K562 (cell line): Measurements from ENCODE around the gene C20orf173.

Experiments used
- AFF4 ChIP-seq: sonication (generic); formaldehyde crosslinking; IDR thresholded peaks from 2 replicates; pipeline ENCODE4 v1.8.0; 2023; ENCODE audit warnings: mild to moderate bottlenecking, missing genetic modification reagents
- CTCF ChIP-seq, 3 experiments: IDR thresholded peaks in 2 of 3; conservative IDR thresholded peaks in 1 of 3; 2 replicates each; pipeline ENCODE4 v1.5.1; 2011 to 2012; ENCODE audit warnings: low read length in 3 of 3, mild to moderate bottlenecking in 3 of 3, control low read depth in 2 of 3, improper control_type of control experiment in 1 of 3, inconsistent platforms in 1 of 3, low read depth in 1 of 3, mixed read lengths in 1 of 3, moderate library complexity in 1 of 3; ENCODE audit not compliant: insufficient read depth in 2 of 3
- ETV6 ChIP-seq, 3 experiments: fragments of 150-350 bp in 1 of 3; sonication (generic) in 1 of 3; formaldehyde crosslinking in 1 of 3; IDR thresholded peaks; 2 replicates each; pipeline versions ENCODE4 v1.6.1 to v1.8.0; 2014 to 2022; ENCODE audit warnings: borderline replicate concordance in 2 of 3, low read depth in 2 of 3, antibody characterized with exemption in 1 of 3, low read length in 1 of 3, mild to moderate bottlenecking in 1 of 3, missing genetic modification reagents in 1 of 3
- HNRNPL ChIP-seq: fragments of 200-400 bp; formaldehyde crosslinking; IDR thresholded peaks from 2 replicates; pipeline ENCODE4 v1.6.1; 2017; ENCODE audit warnings: low read depth, mild to moderate bottlenecking, low read length
- KLF1 ChIP-seq: fragments of 450-650 bp; IDR thresholded peaks from 2 replicates; pipeline ENCODE4 v1.6.1; 2016; ENCODE audit warnings: missing genetic modification characterization, missing compliant biosample characterization
- MTF1 ChIP-seq: fragments of 250-450 bp; sonication (Bioruptor Pico); IDR thresholded peaks from 2 replicates; pipeline ENCODE4 v1.9.0; 2021; ENCODE audit warnings: moderate library complexity, mild to moderate bottlenecking, inconsistent platforms, borderline replicate concordance
- NR2F6 ChIP-seq: fragments of 450-650 bp; formaldehyde crosslinking; IDR thresholded peaks from 2 replicates; pipeline ENCODE4 v1.4.0; 2020; ENCODE audit warnings: mild to moderate bottlenecking
- POLR2AphosphoS5 ChIP-seq: IDR thresholded peaks from 2 replicates; pipeline ENCODE4 v1.6.1; 2011; ENCODE audit warnings: mild to moderate bottlenecking, low read depth, low read length, moderate library complexity; ENCODE audit not compliant: control insufficient read depth, insufficient read depth
- PTBP1 ChIP-seq: fragments of 200-400 bp; formaldehyde crosslinking; IDR thresholded peaks from 2 replicates; pipeline ENCODE4 v1.6.1; 2017; ENCODE audit warnings: low read depth, low read length
- SIN3A ChIP-seq, 2 experiments: fragments of 150-350 bp in 1 of 2; IDR thresholded peaks; 2 replicates each; pipeline ENCODE4 v1.6.1; 2011 to 2016; ENCODE audit warnings: borderline replicate concordance in 2 of 2, low read depth in 2 of 2, low read length in 2 of 2, mild to moderate bottlenecking in 2 of 2, moderate library complexity in 2 of 2; ENCODE audit not compliant: control insufficient read depth in 1 of 2
- ZFP1 ChIP-seq: fragments of 450-650 bp; formaldehyde crosslinking; IDR thresholded peaks from 2 replicates; pipeline ENCODE4 v1.4.0; 2020; ENCODE audit warnings: mild to moderate bottlenecking, mixed read lengths
- ZNF589 ChIP-seq: fragments of 200-800 bp; sonication (Bioruptor generic); IDR thresholded peaks from 2 replicates; pipeline ENCODE4 v1.6.1; 2016; ENCODE audit warnings: low read depth, missing genetic modification characterization, missing compliant biosample characterization
- TF ChIP-seq, protein P1 (sequence below): sonication (generic); formaldehyde crosslinking; IDR thresholded peaks from 2 replicates; pipeline ENCODE4 v1.8.1; 2023; ENCODE audit warnings: mild to moderate bottlenecking, missing genetic modification reagents, moderate library complexity
- TF ChIP-seq, protein P2 (sequence below): fragments of 450-650 bp; IDR thresholded peaks from 2 replicates; pipeline ENCODE4 v1.7.0; 2016; ENCODE audit warnings: borderline replicate concordance

DNA sequence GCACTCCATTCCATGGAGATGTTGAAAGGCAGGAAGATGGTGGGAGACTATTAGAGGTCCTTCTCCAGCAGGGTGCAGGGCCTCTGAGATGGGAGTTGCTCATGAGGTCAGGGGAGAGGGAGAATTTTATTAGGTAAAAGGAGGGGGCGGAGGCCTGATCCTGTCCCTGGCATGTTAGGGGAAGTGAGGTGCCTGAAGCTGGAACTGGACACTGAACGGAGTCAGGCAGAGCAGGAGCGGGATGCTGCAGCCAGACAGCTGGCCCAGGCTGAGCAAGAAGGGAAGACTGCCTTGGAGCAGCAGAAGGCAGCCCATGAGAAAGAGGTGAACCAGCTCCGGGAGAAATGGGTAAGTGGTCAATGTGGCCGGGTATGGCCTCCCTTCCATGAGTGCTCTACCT lies 49.7 kb downstream of the C20orf173 start:
- TF ChIP-seq POLR2AphosphoS5, result no peak
- TF ChIP-seq, protein P1, sequence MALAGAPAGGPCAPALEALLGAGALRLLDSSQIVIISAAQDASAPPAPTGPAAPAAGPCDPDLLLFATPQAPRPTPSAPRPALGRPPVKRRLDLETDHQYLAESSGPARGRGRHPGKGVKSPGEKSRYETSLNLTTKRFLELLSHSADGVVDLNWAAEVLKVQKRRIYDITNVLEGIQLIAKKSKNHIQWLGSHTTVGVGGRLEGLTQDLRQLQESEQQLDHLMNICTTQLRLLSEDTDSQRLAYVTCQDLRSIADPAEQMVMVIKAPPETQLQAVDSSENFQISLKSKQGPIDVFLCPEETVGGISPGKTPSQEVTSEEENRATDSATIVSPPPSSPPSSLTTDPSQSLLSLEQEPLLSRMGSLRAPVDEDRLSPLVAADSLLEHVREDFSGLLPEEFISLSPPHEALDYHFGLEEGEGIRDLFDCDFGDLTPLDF (CRISPR knock-in tag), result no peak
- no peak for TF ChIP-seq ETV6 (IDR thresholded peaks at IDR 0.05; ENCODE audit: borderline replicate concordance in 1 of 2, low read depth in 2 of 2, low read length in 1 of 2)
- TF ChIP-seq ETV6 (CRISPR knock-in tag; IDR thresholded peaks at IDR 0.05; ENCODE audit: borderline replicate concordance), result no peak
- TF ChIP-seq KLF1, result no peak
- no peak for TF ChIP-seq HNRNPL
- TF ChIP-seq SIN3A (IDR thresholded peaks at IDR 0.05; ENCODE audit: borderline replicate concordance in 2 of 2, control insufficient read depth in 1 of 2, low read depth in 2 of 2, low read length in 2 of 2), result no peak
- TF ChIP-seq AFF4 (CRISPR knock-in tag), result no peak
- TF ChIP-seq NR2F6, result no peak
- no peak for TF ChIP-seq ZNF589 (CRISPR knock-in tag)
- TF ChIP-seq, protein P2, sequence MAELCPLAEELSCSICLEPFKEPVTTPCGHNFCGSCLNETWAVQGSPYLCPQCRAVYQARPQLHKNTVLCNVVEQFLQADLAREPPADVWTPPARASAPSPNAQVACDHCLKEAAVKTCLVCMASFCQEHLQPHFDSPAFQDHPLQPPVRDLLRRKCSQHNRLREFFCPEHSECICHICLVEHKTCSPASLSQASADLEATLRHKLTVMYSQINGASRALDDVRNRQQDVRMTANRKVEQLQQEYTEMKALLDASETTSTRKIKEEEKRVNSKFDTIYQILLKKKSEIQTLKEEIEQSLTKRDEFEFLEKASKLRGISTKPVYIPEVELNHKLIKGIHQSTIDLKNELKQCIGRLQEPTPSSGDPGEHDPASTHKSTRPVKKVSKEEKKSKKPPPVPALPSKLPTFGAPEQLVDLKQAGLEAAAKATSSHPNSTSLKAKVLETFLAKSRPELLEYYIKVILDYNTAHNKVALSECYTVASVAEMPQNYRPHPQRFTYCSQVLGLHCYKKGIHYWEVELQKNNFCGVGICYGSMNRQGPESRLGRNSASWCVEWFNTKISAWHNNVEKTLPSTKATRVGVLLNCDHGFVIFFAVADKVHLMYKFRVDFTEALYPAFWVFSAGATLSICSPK, result no peak
- TF ChIP-seq CTCF (IDR thresholded peaks at IDR 0.05 in 2 of 3, conservative IDR thresholded peaks at IDR 0.05 in 1 of 3; ENCODE audit: insufficient read depth in 2 of 3, low read depth in 1 of 3, low read length in 3 of 3), result no peak
- TF ChIP-seq ZFP1, result no peak
- no peak for TF ChIP-seq PTBP1
- TF ChIP-seq MTF1 (CRISPR knock-in tag), result no peak
